Measurements from ENCODE around the gene UBA52.
"Not testable (repeated sequence)": the region's sequence is repeated elsewhere in the genome, so short reads cannot be mapped to it uniquely, and the experiment has no call there.

UBA52 gene

GRCh38 chr19:18571564-18572344 lies at the start of gene UBA52:
TSS of gene UBA52 (plus strand) at chr19:18571857. CDS start at chr19:18573301, 1,444 bp downstream.
- DNase-seq (ENCODE audit: low read depth in 2 of 3, low spot score in 1 of 3) = peak; percentile 98 to 99 (median 98)

DNA sequence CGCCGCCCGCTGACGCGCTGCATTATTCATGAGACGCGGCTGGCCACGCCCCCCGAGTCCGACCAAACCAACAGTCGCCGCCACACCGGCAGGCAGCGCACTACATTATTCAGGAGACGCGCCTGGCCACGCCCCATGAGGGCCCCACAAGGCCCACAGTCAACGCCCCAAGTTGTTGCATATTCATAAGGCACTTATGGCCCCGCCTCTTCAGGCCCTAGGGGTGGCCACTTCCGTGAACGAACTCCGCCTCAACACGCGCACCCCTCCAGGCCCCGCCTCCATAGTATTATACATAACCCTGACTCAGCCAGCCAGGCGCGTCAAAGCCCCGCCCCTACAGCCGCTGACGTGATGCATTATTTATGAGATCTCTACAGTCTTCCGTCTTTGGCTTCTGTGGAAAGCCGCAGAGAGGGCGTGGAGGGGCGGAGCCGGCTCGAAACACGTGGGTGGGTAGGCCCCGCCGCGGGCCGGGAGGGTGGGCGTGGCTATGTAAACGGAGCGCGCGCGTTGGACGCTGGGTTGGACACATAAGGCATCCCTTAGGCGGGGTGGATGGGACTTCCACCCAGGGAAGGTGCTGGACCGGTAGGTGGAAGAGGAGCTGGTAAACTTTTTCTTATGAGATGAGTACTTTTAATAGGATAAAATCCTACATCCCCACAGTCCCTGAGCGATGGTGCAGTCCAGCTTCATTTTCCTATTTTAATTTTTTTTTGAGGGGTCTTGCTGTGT lies 49.4 kb upstream of the UBA52 start:
- peak; percentile 99 to 100 (median 100) for DNase-seq (ENCODE audit: low read depth in 2 of 3, low spot score in 1 of 3)

GRCh38 chr19:18522862-18523440 lies 48.7 kb upstream of the UBA52 start:
- not testable (repeated sequence) for DNase-seq (ENCODE audit: low read depth in 2 of 3, low spot score in 1 of 3)

DNA sequence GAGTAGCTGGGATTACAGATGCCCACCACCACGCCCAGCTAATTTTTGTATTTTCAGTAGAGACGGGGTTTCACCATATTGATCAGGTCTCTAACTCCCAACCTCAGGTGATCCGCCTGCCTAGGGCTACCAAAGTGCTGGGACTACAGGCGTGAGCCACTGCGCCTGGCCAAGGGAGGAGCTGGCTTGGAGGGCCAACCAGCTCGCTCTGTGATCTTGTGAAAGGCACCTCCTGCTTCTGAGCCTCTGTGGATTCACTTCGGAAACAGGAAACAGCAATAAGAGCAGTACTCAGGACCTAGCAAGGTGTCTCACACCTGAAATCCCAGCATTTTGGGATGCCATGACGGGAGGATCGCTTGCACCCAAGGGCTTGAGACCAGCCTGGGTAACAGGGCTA lies 47.8 kb upstream of the UBA52 start:
- DNase-seq (ENCODE audit: low read depth in 2 of 3, low spot score in 1 of 3) = no peak

DNA sequence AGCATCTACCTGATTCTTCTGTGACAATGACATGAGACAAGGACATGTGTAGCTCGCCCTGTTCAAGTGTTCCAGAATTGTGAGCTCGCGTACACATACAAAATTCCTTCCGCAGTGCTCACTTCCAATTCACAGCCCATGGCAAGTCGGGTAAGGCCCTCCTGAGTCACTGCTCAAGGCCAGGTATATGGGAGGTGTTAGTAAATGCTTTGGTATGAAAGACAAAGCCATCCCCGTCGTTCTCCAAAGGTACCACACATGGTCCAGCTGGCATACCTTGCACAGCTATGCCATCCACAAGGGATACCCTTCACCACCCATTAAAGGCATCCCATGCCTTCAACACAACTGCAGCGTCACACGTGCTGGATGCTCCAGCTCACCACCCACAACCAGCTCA lies 45.3 kb upstream of the UBA52 start:
- DNase-seq (ENCODE audit: low read depth in 2 of 3, low spot score in 1 of 3) = no peak

DNA sequence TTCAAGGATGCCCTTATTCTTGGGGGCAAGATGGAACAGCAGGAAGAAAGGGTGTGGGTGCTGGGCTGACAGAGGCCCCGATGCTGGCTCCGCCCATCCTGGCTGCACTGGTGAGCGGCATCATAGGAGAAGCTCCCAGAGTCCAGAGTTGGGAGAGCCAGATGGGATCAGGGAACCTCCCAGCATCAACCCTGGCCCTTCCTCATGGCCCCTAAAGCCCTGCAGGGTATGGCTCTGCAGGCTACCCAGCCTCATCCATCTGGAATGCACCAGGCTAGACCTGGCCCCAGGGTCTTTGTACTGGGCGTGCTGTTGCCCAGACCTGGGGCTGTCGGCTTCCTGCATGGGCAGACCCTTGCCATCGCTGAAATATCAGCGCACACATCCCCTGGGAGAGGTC lies 41.9 kb upstream of the UBA52 start:
- DNase-seq (ENCODE audit: low read depth in 2 of 3, low spot score in 1 of 3) = no peak

GRCh38 chr19:18531485-18531884 lies 40.2 kb upstream of the UBA52 start:
- DNase-seq (ENCODE audit: low read depth in 2 of 3, low spot score in 1 of 3) = no peak

GRCh38 chr19:18532168-18532890 lies 39.3 kb upstream of the UBA52 start:
- no peak for DNase-seq (ENCODE audit: low read depth in 2 of 3, low spot score in 1 of 3)

DNA sequence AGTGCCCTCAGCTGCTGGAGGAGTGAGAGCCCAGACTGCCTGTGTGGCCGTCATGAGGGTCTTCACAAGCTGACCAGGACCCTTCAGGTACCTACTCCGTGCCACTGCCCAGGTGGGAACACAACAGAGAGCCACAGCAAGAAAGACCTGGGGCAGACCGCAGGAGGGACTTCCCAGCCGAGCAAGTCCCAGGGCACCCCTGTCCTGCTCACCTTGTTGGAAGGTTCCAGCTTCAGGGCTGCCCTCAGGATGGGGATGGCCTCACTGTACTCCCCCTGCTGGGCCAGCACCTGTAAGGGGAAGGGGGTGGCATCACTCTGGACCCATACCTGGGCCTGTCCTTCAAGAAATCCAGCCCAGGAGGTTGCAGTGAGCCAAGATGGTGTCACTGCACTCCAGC lies 38.6 kb upstream of the UBA52 start:
- no peak for DNase-seq (ENCODE audit: low read depth in 2 of 3, low spot score in 1 of 3)

DNA sequence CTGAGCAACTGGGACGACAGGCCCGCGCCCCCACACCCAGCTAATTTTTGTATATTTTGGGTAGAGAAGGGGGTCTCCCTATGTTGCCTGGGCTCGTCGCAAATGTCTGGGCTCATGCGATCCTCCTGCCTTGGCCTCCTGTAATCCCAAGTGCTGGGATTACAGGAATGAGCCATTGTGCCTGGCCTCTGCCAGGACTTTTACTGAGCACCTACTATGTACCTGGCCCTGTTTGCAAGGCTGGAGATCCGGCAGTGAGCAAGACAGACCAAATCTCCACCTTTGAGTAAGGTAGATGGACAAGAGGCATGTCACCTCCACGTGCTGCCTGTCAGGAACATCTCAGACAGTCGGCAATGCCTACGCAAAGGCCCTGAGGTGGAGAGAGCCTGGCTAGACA lies 35.2 kb upstream of the UBA52 start:
- DNase-seq (ENCODE audit: low read depth in 2 of 3, low spot score in 1 of 3) = no peak

DNA sequence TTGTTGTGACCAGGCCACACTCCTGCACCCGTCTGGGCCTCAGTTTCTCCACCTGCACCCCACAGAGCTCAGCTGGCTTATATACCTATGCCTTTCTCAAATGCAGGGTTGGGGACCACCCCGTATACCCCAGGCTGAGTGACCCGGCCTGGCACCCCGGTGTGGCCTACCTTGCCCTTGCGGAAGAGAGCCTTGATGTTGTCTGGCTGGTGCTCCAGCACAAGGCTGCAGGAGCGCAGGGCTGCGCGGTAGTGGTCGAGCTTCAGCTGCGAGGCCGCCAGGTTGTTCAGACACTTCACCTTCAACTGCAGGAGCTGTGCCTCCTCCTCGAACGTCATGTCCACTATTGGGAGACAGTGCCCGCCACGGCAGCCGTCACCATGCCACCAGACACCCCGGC lies 34.2 kb upstream of the UBA52 start:
- DNase-seq (ENCODE audit: low read depth in 2 of 3, low spot score in 1 of 3) = no peak

DNA sequence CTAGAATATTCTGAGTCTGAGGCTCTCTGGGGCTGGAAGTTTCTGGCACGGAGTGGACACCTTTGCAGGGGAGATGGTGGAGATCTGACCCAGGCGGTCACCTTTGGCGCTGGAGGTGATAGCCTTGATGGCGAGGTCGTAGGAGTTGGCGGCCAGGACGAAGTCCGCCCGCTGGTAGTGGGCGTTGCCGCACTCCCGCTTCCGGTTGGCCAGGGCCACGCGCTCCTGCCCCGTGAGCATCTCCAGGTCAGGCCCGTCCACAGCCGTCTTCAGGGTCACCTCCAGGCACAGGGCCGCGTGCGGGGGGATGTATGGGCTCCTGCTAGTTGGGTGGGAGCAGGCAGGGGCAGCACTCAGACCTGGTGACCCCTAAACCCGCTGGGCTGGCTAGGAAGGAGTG lies 33.5 kb upstream of the UBA52 start:
- DNase-seq (ENCODE audit: low read depth in 2 of 3, low spot score in 1 of 3) = no peak

GRCh38 chr19:18539372-18539771 lies 32.3 kb upstream of the UBA52 start:
- DNase-seq (ENCODE audit: low read depth in 2 of 3, low spot score in 1 of 3) = no peak

GRCh38 chr19:18540200-18540599 lies 31.5 kb upstream of the UBA52 start:
- DNase-seq (ENCODE audit: low read depth in 2 of 3, low spot score in 1 of 3) = not testable (repeated sequence)

DNA sequence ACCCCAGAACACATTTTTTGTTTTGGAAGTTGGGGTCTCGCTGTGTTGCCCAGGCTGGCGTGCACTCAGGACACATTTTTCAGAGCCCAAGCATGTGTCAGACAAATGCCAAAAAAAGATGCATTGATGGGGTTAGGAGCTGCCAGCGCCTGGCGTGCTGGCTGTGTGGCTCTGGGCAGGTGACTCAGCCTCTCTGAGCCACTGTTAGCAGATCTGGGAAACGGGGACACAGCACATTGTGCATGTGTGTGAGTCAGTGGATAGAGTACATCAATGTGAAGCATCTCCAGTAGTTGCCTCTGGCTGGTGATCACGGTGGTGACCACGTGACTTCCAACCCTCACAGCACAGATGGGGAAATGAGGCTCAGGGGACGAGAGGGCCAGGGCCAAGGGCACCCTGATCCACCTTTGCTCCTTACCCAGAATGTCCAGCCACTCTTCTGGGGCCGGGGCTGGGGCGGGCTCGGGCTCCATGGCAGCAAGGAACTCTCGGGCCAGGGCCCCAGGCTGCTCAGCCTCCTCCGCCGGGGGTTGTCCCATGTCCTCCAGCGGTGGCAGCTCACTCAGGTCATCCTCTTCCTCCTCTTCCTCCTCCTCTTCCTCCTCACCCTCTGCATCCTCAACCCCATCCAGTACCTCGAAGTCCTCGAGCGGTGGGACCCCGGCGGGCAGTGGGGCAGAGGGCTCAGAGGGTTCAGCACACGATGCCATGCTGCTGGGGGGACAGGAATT lies 30.2 kb upstream of the UBA52 start:
- no peak for DNase-seq (ENCODE audit: low read depth in 2 of 3, low spot score in 1 of 3)

DNA sequence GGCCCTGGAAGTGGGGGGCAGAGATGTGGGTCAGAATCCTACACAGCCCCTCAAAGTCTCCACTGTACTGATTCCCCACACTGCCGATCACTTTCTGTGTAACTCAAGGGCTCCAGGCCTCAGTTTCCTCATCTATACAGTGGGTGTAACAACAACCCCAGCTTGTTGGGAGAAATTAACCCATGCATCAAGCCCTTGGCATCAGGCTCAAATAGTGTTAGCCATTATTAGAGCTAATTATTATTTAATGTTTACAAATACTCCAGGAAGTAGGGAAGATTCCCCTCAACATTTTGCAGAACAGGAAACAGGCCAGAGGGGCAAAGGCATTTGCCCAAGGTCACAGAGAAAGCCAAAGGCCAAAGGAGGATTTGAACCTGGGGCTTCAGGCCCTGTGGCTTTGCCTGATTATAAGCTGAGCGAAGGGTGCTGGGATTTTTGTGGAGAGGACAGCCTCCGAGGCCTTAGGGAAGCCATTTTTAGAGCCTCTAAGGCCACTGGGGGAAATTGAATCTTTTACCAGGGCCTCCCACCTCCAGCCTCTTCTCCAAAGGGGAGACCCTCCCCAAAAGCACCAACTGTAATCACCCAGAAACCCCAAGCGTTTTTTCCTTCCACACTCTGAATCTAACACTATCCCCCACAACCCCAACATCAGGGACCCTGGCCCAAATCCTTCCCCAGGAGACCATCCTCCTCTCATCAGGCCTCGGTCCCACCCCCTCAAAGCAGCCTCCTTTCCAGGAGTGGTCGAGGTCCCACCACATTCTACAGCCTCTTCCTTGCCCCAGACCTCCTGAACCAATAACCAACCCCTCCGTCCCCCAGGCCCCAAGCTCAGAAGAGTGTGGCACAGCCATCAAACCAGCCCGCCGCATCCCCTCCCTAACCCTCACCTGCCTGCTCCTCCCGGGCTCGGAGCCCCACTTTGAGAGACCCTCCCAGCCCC lies 29.4 kb upstream of the UBA52 start:
- DNase-seq (ENCODE audit: low read depth in 2 of 3, low spot score in 1 of 3) = no peak

DNA sequence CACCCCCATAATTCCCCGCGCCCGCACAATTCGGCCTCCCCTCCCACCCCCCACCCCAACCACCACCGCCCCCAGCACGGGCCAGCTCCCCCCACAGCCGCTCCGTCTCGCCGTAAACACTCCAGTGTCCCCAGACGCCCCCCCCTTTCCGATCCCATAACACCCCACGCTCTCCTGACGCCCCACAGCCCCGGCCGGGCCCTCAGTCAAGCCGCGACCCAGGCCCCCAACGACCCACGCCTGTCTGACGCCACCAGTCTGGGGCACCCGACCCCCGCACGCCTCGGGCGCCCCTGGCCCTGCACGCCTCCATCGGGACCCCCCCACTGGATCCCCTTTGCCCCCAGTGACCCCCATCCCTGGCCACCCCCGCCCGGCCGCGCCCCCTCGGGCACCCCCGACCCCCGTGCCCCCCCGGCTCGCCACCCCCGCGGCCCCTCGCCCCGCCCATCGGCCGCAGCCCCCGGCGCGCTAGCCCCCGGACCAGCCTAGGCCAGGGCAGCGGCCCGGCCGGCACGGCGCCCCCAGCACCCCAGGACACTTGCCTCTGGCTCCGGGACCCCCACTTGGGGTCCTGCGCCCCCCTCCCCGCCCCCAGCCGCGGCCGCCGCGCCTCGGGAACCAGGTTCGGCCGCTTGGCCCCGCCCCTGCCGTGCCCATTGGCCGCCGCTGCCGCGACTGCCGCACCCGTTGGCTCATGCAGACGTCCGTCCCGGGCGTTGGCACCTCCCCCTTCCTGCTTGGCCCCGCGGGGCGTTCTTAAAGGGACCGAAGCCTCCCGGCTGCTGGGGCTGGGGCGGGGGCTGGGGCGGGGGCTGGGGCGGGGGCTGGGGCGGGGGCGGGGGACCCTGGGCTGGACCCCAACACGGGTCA lies 28.5 kb upstream of the UBA52 start, which contains the start of gene FKBP8:
FKBP8 (minus strand) TSS at position 633 of the 873 bp plus-strand sequence. CDS start 1,603 bp downstream, outside the sequence.
- peak; percentile 87 to 95 (median 93) for DNase-seq (ENCODE audit: low read depth in 2 of 3, low spot score in 1 of 3)

- peak; percentile 68 to 92 (median 68) for DNase-seq (ENCODE audit: low read depth in 2 of 3, low spot score in 1 of 3)
Observed at GRCh38 chr19:18543814-18544475, 27.7 kb upstream of the UBA52 start.

Measured in stimulated activated CD4-positive, alpha-beta T cell treated with anti-CD3 and anti-CD28 coated beads, Interleukin-12 subunit alpha, Interleukin-12 subunit beta, amount 100 ng/mL, for 48 hours (primary cell).